ENCODE measurements around the gene VRTN. TPM values are rescaled to one million over a fixed set of nuclear protein-coding genes. Genes with fewer than 3 reads are reported as not detected.
A peak's percentile ranks its signal among the peaks of the same experiment; 100 is the strongest.
"Not testable (repeated sequence)": the region's sequence is repeated elsewhere in the genome, so short reads cannot be mapped to it uniquely, and the experiment has no call there.

Gene VRTN
- total RNA-seq, 1 donor from 2014 or later, result not detected

DNA sequence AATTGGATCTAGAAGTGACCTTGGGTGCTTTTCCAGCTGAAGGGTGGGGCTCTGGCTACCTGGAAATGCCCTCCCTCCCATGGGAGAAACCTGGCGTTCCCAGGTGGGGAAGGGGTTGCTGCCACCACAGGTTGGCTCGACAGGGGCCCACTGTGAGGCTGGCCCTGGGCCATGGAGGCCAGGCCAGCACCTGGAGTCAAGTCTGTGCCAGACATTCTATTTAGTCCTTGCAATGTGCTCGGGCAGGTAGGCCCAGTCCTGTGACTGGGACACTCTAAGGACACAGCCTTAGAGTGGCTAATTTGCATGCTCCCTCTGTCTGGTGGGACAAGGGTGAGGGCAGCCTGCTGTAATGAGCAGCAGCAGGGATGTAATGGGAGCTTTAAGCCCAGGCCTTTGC lies 11.9 kb downstream of the VRTN start:
- Mint-ChIP-seq H3K36me3 (ENCODE audit: low read depth) (no peaks in the 10 kb centered on the region), H3K27me3 (peaks cover 11% of the 10 kb centered on the region), H3K4me1 (no peaks in the 10 kb centered on the region), H3K27ac (no peak overlapping the region), H3K9me3 (no peaks in the 10 kb centered on the region), H3K4me3 (no peak overlapping the region)
- intact Hi-C loops (cut with micrococcal nuclease), result loop anchor here (5.0 kb wide), 1 partner anchor 252 kb away; the partner anchor contains the start of gene LTBP2
- no peak for DNase-seq

DNA sequence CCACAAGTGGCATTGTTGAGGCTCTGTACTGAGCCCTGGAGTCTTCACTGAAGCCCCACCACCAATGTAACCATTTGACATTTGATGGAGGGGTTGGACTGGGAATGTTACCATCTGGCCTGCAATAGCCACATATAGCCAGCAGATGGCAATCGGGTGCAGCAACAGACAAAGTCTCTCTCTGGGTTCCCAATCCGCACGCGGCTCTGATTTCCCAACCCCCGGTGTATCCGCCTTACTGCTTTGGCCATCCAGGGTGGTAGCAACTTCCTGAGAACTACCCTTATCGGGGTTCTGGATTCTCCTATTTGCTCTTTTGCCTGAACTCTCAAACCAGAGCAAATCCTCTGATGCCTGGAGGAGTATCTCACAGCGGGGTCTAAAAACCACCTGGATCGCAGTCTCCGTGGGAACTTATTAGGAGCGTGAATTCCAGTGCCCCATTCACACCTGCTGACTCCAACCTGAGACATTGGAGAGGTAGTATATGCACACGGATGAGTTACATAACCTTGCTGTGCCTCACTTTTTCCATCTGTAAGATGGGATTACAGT lies 14.2 kb downstream of the VRTN start:
- Mint-ChIP-seq H3K4me1 (no peaks in the 10 kb centered on the region), H3K27me3 (peaks cover 11% of the 10 kb centered on the region), H3K27ac (no peak overlapping the region), H3K36me3 (ENCODE audit: low read depth) (no peaks in the 10 kb centered on the region), H3K4me3 (no peak overlapping the region), H3K9me3 (no peaks in the 10 kb centered on the region)
- peak; percentile 89 for DNase-seq
- intact Hi-C loops (cut with micrococcal nuclease), result loop anchor here (1.0 to 5.0 kb wide), 2 partner anchors 131 to 250 kb away; partner anchors contain the start of genes ISCA2, LTBP2 and NPC2

DNA sequence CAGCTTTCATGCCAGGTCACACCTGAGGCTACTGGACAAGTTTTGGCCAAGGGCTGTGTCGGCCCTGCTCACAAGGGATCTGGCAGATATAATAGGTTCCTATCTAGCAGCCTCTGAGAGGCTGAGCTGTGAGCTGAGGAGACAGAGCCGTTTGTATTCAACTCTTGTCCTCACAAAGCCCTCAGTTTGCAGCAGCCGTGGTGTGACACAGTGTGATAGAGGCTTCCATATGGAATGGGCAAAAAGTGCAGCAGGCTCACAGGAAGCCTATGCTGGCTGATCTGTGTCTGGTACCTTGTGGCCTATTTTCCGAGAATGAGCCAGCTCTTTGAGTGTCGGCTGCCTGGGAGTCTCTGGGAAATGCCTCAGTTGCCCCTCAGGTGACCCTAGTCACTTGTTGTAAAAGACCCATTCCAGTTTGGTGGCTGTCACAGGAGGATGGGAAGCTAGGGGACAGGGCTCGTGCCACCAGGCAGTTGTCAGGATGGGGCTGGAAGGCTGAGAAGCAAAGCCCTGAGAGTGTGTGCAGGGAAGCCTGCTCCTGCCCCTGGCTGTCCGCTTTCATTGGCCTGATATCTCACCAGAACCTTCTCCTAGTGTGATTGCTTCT lies 16.1 kb downstream of the VRTN start:
- H3K4me1 Mint-ChIP-seq, result no peaks in the 10 kb centered on the region
- peaks cover 11% of the 10 kb centered on the region for H3K27me3 Mint-ChIP-seq
- intact Hi-C loops (cut with micrococcal nuclease), result loop anchor here (5.0 kb wide), 1 partner anchor 248 kb away; the partner anchor contains the start of gene LTBP2
- H3K27ac Mint-ChIP-seq, result no peak overlapping the region
- no peaks in the 10 kb centered on the region for H3K36me3 Mint-ChIP-seq (ENCODE audit: low read depth)
- H3K4me3 Mint-ChIP-seq, result no peak overlapping the region
- no peak for DNase-seq
- H3K9me3 Mint-ChIP-seq, result no peaks in the 10 kb centered on the region

DNA sequence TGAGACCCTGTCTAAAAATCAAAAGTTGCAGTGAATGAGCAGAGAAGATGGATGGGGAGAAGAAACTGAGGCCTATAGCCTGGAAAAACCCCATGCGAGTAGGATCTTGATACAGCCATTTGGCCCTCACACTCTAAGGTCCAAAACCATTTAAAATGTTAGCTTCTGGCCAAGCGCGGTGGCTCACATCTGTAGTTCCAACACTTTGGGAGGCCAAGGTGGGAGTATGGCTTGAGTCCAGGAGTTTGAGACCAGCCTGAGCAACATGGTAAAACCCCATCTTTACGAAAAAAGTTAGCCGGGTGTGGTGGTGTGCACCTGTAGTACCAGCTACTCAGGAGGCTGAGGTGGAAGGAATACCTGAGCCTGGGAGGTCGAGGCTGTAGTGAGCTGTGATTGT lies 19.8 kb downstream of the VRTN start:
- Mint-ChIP-seq H3K36me3 (ENCODE audit: low read depth) (no peaks in the 10 kb centered on the region), H3K9me3 (no peaks in the 10 kb centered on the region), H3K4me1 (no peaks in the 10 kb centered on the region), H3K27me3 (peaks cover 15% of the 10 kb centered on the region), H3K4me3 (no peak overlapping the region), H3K27ac (no peak overlapping the region)
- no peak for DNase-seq
- intact Hi-C loops (cut with micrococcal nuclease), result no loop called here

DNA sequence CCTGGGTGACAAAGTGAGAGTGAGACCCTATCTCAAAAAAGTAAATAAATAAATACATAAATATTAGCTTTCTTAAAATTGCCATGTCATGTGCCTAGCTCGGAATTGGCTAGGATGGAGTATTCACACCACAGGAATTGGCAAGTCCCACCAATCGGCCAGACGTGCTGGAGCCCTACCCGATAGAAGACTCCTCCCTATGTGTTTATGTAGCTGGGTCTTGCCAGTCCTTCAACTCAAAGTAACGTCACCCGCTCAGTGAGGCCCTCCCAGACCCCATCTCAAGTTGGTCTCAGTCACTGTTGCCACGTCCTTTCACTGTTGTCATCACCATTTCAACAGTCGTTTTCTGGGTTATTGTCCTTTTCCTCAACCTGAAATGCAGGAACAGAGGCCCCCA lies 20.2 kb downstream of the VRTN start:
- no peak for DNase-seq

DNA sequence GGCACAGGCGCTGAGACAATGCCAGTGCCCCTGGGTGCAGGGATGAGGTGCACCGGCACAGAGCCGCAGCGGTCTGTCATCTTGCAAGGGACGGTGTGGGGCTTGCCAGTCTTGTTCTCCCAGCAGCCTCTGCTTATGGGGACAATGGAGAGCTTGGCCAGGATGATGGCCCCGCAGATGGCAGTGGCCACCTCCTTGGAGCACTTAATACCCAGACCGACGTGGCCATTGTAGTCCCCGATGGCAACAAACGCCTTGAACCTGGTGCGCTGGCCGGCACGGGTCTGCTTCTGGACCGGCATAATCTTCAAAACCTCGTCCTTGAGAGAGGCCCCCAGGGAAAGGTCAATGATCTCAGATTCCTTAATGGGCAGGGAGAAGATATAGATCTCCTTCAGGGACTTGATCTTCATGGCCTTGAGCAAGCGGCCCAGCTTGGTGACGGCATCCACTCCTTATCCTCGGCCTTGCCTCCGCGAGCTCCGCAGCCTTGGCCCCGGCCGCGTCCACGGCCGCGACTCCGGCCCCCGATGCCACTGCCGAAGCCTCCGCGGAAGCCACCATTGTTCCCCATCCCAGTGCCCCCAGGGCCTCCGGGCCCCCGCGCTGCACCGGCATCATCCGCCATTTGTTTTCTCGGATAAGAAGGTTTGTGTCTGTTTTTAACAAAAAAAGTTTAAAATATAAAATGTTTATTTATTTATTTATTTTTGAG lies 29.9 kb downstream of the VRTN start:
- intact Hi-C loops (cut with micrococcal nuclease), result no loop called here
- Mint-ChIP-seq H3K27ac (no peak overlapping the region), H3K9me3 (no peaks in the 10 kb centered on the region), H3K4me3 (no peak overlapping the region), H3K4me1 (no peaks in the 10 kb centered on the region), H3K27me3 (peaks cover 4% of the 10 kb centered on the region), H3K36me3 (ENCODE audit: low read depth) (no peaks in the 10 kb centered on the region)
- DNase-seq, result no peak

More for the DNA sequence above, 20.2 kb downstream of the VRTN start:
- intact Hi-C loops (cut with micrococcal nuclease), result no loop called here
- Mint-ChIP-seq H3K9me3 (no peaks in the 10 kb centered on the region), H3K36me3 (ENCODE audit: low read depth) (no peaks in the 10 kb centered on the region), H3K4me3 (no peak overlapping the region), H3K27ac (no peak overlapping the region), H3K27me3 (peaks cover 15% of the 10 kb centered on the region), H3K4me1 (no peaks in the 10 kb centered on the region)

DNA sequence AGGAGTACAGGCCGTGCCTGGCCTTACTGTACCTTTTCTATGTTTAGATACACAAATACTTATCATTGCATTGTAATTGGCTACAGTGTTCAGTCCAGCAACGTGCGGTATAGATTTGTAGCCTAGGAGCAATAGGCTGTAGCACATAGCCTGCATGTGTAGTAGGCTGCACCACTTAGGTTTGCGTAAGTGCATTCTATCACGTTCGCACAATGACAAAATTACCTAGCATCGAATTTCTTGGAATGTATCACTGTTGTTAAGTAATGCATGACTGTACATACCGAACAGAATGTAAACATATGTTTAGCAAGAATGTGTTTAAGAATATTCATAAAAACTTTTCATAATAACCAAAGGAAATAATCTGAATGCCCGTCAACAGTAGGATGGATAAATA lies 31.9 kb downstream of the VRTN start:
- intact Hi-C loops (cut with micrococcal nuclease), result no loop called here
- no peak overlapping the region for H3K27ac Mint-ChIP-seq
- no peaks in the 10 kb centered on the region for H3K36me3 Mint-ChIP-seq (ENCODE audit: low read depth)
- H3K4me1 Mint-ChIP-seq, result no peaks in the 10 kb centered on the region
- H3K4me3 Mint-ChIP-seq, result no peak overlapping the region
- DNase-seq, result no peak
- H3K9me3 Mint-ChIP-seq, result no peaks in the 10 kb centered on the region
- peaks cover 12% of the 10 kb centered on the region for H3K27me3 Mint-ChIP-seq

DNA sequence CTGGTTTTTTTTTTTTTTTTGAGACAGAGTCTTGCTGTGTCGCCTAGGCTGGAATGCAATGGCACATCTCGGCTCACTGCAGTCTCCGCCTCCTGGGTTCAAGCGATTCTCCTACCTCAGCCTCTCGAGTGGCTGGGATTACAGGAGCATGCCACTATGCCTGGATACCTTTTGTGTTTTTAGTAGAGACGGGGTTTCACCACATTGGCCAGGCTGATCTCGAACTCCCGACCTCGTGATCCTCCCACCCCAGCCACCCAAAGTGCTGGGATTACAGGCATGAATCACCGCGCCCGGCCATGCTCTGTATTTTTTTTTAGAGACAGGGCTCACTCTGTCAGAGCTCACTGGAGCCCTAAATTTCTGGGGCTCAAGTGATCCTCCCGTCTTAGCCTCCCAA lies 32.6 kb downstream of the VRTN start:
- no peak for DNase-seq
- H3K27ac Mint-ChIP-seq, result no peak overlapping the region
- H3K27me3 Mint-ChIP-seq, result peaks cover 12% of the 10 kb centered on the region
- H3K36me3 Mint-ChIP-seq (ENCODE audit: low read depth), result no peaks in the 10 kb centered on the region
- no peaks in the 10 kb centered on the region for H3K9me3 Mint-ChIP-seq
- H3K4me3 Mint-ChIP-seq, result no peak overlapping the region
- intact Hi-C loops (cut with micrococcal nuclease), result no loop called here
- no peaks in the 10 kb centered on the region for H3K4me1 Mint-ChIP-seq

DNA sequence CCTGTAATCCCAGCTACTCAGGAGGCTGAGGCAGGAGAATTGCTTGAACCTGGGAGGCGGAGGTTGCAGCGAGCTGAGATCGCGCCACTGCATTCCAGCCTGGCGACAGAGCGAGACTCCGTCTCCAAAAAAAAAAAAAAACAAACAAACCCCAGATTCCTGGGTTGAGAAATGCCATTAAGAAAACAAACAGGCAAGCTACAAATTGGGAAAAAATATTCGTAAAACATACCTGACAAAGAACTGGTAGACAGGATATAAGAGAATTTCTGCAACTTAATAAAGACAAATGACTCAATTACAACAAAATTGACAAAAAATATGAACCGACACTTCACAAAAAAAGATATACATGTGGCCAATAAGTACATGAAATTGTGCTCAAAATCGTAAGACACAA lies 33.3 kb downstream of the VRTN start:
- DNase-seq; H3K9me3 Mint-ChIP-seq; H3K27ac Mint-ChIP-seq; H3K4me3 Mint-ChIP-seq; H3K36me3 Mint-ChIP-seq (ENCODE audit: low read depth); H3K4me1 Mint-ChIP-seq; intact Hi-C loops (cut with micrococcal nuclease): not testable (repeated sequence)
- peaks cover 14% of the 10 kb centered on the region for H3K27me3 Mint-ChIP-seq

DNA sequence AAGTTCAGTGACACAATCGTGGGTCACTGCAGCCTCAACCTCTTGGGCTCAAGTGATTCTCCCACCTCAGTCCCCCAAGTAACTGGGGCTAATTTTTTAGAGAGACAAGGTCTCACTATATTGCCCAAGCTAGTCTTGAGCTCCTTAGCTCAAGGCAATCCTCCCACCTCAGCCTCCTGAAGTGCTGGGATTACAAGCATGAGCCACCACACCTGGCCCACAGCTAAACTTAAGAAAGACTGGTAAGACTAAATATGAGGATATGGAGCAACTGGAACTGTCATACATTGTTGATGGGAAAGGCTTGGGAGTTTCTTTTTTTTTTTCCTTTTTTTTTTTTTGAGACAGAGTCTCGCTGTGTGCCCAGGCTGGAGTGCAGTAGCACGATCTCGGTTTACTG lies 34.0 kb downstream of the VRTN start:
- Mint-ChIP-seq H3K4me3 (no peak overlapping the region), H3K36me3 (ENCODE audit: low read depth) (no peaks in the 10 kb centered on the region), H3K4me1 (no peaks in the 10 kb centered on the region), H3K27me3 (peaks cover 20% of the 10 kb centered on the region), H3K27ac (no peak overlapping the region), H3K9me3 (no peaks in the 10 kb centered on the region)
- DNase-seq, result no peak
- intact Hi-C loops (cut with micrococcal nuclease), result no loop called here

DNA sequence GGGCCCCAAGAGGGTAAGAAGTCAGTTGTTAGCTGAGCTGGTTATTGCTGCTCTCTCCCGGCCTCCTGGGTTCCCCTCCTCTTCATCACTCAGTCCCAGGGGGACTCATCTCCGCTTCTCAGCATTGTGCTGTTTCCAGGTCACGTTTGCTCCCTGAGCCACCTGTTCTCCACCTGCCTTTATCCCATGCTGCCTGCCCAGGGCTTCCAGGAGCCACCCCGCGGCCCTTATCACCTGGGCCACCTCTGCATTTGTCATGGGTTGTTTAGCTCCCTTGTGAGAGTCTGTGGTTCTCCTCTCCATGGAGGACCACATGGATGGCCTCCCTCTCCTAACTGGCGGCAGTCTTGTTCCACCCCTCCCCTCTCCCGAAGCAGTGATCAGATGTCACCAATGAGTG lies 41.7 kb downstream of the VRTN start:
- H3K4me1 Mint-ChIP-seq, result no peaks in the 10 kb centered on the region
- H3K27me3 Mint-ChIP-seq, result peaks cover 16% of the 10 kb centered on the region
- no peaks in the 10 kb centered on the region for H3K9me3 Mint-ChIP-seq
- no peak for DNase-seq
- intact Hi-C loops (cut with micrococcal nuclease), result no loop called here
- no peak overlapping the region for H3K4me3 Mint-ChIP-seq
- no peaks in the 10 kb centered on the region for H3K36me3 Mint-ChIP-seq (ENCODE audit: low read depth)
- no peak overlapping the region for H3K27ac Mint-ChIP-seq

DNA sequence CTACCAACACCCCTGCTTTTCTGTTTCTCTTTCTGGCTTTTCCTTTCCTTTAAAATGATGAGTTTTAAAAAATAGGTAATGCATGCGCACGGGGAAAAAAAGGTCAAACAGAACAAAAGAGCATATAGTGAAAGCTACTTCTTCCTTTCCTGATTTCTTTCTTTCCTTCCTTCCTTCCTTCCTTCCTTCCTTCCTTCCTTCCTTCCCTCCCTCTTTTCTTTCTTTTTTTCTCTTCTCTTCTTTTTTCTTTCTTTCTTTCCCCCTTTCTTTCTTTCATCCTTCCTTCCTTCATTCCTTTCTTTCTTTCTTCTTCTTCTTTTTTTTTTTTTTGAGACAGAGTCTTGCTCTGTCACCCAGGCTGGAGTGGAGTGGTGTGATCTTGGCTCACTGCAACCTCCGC lies 42.2 kb downstream of the VRTN start:
- H3K4me3 Mint-ChIP-seq; H3K4me1 Mint-ChIP-seq; H3K27ac Mint-ChIP-seq; intact Hi-C loops (cut with micrococcal nuclease); DNase-seq; H3K36me3 Mint-ChIP-seq (ENCODE audit: low read depth); H3K9me3 Mint-ChIP-seq: not testable (repeated sequence)
- peaks cover 18% of the 10 kb centered on the region for H3K27me3 Mint-ChIP-seq

DNA sequence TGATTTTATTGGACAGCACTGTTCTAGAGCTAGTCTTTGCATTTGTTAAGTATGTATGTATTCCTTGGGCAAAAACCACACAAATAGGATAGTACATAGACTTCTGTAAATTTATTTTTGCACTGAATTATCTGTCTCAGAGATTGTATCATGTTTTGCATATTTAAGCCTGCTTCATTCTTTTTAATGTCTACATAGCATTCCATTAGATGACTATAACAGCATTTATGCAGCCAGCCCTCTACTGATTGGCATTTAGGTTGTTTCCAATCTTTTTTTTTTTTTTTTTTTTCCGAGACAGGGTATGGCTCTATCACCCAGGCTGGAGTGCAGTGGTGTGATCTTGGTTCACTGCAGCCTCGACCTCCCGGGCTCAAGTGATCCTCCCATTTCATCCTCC lies 43.2 kb downstream of the VRTN start:
- intact Hi-C loops (cut with micrococcal nuclease), result no loop called here
- H3K27me3 Mint-ChIP-seq, result peaks cover 16% of the 10 kb centered on the region
- H3K36me3 Mint-ChIP-seq (ENCODE audit: low read depth), result no peaks in the 10 kb centered on the region
- no peak overlapping the region for H3K27ac Mint-ChIP-seq
- no peaks in the 10 kb centered on the region for H3K9me3 Mint-ChIP-seq
- DNase-seq, result no peak
- no peaks in the 10 kb centered on the region for H3K4me1 Mint-ChIP-seq
- no peak overlapping the region for H3K4me3 Mint-ChIP-seq
